ENCODE data around the gene ENAH. TPM values are rescaled to one million over a fixed set of nuclear protein-coding genes. Genes with fewer than 3 reads are reported as not detected.

The ENAH gene
- total RNA-seq, 2 donors from 2014 or later = 50.5 to 59.5 TPM

DNA sequence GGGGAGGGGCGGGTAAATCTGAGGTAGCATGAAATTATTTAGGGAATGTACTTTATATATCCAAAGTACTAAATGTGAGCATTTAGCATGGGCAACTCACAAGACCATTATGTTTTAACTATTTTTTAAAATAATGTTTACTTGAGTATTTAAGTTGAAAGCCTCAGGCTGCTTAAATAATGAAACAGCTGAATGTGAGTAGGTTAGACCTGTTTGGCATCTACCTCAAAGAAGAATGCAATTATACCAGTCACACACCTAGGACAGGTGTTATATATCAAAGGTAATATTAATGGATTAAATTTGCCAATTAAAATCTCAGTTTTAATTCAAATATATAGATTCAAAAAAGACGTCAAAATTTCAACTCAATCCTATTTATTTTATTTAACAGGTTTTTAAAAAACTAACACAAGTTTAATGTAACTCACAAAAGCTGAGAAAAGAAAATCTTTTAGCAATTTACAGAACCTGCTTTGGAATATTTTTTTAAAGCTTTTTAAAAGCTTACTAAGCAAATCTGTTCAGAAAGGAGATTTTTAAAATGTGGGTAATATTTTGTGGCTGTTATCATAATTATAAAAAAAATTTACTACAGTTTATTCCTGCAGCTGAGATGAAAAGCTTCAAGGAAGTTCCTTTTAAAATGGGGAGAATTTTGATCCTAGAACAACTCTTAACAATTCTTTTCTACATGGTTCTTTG, 120.5 kb downstream of the ENAH start:
- H3K9me3 ChIP-seq = no peaks in the 10 kb centered on the region
- no peak for DNase-seq (ENCODE audit: low spot score)
- H3K27me3 ChIP-seq = no peaks in the 10 kb centered on the region
- no peak overlapping the region for H3K27ac ChIP-seq
- H3K36me3 ChIP-seq = no peaks in the 10 kb centered on the region
- no peak overlapping the region for H3K4me3 ChIP-seq
- peaks cover 0 to 9% of the 10 kb centered on the region in 2 donors for H3K4me1 ChIP-seq
- TF ChIP-seq, protein P1, sequence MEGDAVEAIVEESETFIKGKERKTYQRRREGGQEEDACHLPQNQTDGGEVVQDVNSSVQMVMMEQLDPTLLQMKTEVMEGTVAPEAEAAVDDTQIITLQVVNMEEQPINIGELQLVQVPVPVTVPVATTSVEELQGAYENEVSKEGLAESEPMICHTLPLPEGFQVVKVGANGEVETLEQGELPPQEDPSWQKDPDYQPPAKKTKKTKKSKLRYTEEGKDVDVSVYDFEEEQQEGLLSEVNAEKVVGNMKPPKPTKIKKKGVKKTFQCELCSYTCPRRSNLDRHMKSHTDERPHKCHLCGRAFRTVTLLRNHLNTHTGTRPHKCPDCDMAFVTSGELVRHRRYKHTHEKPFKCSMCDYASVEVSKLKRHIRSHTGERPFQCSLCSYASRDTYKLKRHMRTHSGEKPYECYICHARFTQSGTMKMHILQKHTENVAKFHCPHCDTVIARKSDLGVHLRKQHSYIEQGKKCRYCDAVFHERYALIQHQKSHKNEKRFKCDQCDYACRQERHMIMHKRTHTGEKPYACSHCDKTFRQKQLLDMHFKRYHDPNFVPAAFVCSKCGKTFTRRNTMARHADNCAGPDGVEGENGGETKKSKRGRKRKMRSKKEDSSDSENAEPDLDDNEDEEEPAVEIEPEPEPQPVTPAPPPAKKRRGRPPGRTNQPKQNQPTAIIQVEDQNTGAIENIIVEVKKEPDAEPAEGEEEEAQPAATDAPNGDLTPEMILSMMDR (IDR thresholded peaks at IDR 0.05) = no peak

- TF ChIP-seq, protein P1 (IDR thresholded peaks at IDR 0.05) = no peak
Measured at GRCh38 chr1:225529726-225530125, 123.2 kb downstream of the ENAH start.

DNA sequence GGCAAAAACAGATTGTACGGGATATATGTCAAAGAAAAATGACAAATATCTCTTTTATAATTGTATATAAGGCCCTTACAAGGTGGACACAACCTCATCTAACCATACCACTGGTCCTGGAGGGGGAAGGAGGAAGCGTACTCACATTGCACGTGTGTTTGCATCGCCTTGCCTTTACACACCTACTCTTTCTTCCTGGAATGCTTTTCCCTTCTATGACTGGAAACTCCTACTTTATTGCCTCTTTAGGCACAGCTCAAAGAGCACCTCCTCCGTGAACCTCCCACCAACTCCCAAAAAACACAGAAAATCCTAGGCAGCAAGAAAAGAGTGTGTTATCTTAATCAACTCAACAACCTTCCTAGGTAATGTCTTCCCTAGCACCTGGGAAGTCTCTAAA, 125.3 kb downstream of the ENAH start:
- H3K27ac ChIP-seq = no peak overlapping the region
- H3K27me3 ChIP-seq = no peaks in the 10 kb centered on the region
- TF ChIP-seq, protein P1 (IDR thresholded peaks at IDR 0.05) = no peak

More at GRCh38 chr1:225529726-225530125, 123.2 kb downstream of the ENAH start:
- Histone ChIP-seq H3K27ac (no peak overlapping the region), H3K4me3 (no peak overlapping the region), H3K27me3 (no peaks in the 10 kb centered on the region), H3K36me3 (no peaks in the 10 kb centered on the region), H3K4me1 (peaks cover 0 to 18% of the 10 kb centered on the region in 2 donors), H3K9me3 (no peaks in the 10 kb centered on the region)
- DNase-seq (ENCODE audit: low spot score) = no peak

GRCh38 chr1:225526878-225527277, 126.0 kb downstream of the ENAH start:
- Histone ChIP-seq H3K9me3 (no peaks in the 10 kb centered on the region), H3K27me3 (no peaks in the 10 kb centered on the region), H3K27ac (peak overlapping the region in 1 of 2 donors; percentile 13), H3K4me3 (no peak overlapping the region), H3K4me1 (peaks cover 0 to 14% of the 10 kb centered on the region in 2 donors), H3K36me3 (no peaks in the 10 kb centered on the region)
- DNase-seq (ENCODE audit: low spot score) = no peak
- TF ChIP-seq, protein P1 (IDR thresholded peaks at IDR 0.05) = no peak

More for the DNA sequence above, 125.3 kb downstream of the ENAH start:
- Histone ChIP-seq H3K36me3 (no peaks in the 10 kb centered on the region), H3K9me3 (no peaks in the 10 kb centered on the region), H3K4me1 (peaks cover 0 to 14% of the 10 kb centered on the region in 2 donors), H3K4me3 (no peak overlapping the region)
- no peak for DNase-seq (ENCODE audit: low spot score)

- no peak for DNase-seq (ENCODE audit: low spot score)
- Histone ChIP-seq H3K36me3 (no peaks in the 10 kb centered on the region), H3K27me3 (no peaks in the 10 kb centered on the region), H3K4me1 (peaks cover 0 to 14% of the 10 kb centered on the region in 2 donors), H3K27ac (no peak overlapping the region), H3K4me3 (no peak overlapping the region), H3K9me3 (no peaks in the 10 kb centered on the region)
- TF ChIP-seq, protein P1 (IDR thresholded peaks at IDR 0.05) = no peak
Measured at GRCh38 chr1:225525377-225525776, 127.5 kb downstream of the ENAH start.

DNA sequence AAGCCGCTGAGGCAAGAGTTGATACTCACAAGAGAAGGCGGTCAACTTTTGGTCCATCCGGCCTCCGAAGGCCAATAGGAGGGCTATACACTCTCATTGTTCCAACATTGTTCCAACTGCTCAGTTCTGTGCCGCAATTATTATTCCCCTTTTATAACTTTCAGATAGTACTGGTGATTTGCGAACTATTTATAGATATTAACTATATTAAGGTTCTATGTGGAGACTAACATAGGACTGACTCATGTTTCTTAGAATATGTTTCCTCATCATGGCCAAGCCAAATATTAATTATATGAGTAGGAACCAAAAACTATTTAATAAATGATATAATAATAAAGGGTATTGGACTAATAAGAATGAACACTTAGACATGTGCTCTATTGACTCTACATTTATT, 128.4 kb downstream of the ENAH start:
- TF ChIP-seq, protein P1 (IDR thresholded peaks at IDR 0.05) = no peak
- no peaks in the 10 kb centered on the region for H3K9me3 ChIP-seq
- no peaks in the 10 kb centered on the region for H3K27me3 ChIP-seq
- H3K36me3 ChIP-seq = no peaks in the 10 kb centered on the region
- peaks cover 0 to 14% of the 10 kb centered on the region in 2 donors for H3K4me1 ChIP-seq
- H3K27ac ChIP-seq = no peak overlapping the region
- DNase-seq (ENCODE audit: low spot score) = no peak
- no peak overlapping the region for H3K4me3 ChIP-seq
